GM23338 (cell line): ENCODE results near the gene FAM32A. TPM values are rescaled to one million over a fixed set of nuclear protein-coding genes. Genes with fewer than 3 reads are reported as not detected.

Source experiments
- CREB1 ChIP-seq: fragments of 250-450 bp; sonication (Bioruptor Pico); IDR thresholded peaks from 2 replicates; pipeline ENCODE4 v1.5.0; 2020; ENCODE audit warnings: low read depth, mild to moderate bottlenecking, moderate library complexity
- ETS1 ChIP-seq: IDR thresholded peaks from 2 replicates; pipeline ENCODE4 v1.6.1; 2016; ENCODE audit warnings: antibody characterized with exemption
- EZH2 ChIP-seq: fragments of 200-600 bp; sonication (generic); IDR thresholded peaks from one replicate; pipeline ENCODE4 v1.8.0; 2017; ENCODE audit warnings: antibody characterized with exemption, mild to moderate bottlenecking, low read depth; ENCODE audit not compliant: unreplicated experiment
- JUNB ChIP-seq: IDR thresholded peaks from one replicate; pipeline ENCODE4 v1.6.1; 2016; ENCODE audit warnings: antibody characterized with exemption; ENCODE audit not compliant: unreplicated experiment
- REST ChIP-seq: IDR thresholded peaks from one replicate; pipeline ENCODE4 v1.6.1; 2018; ENCODE audit warnings: antibody characterized with exemption; ENCODE audit not compliant: unreplicated experiment
- STAT1 ChIP-seq: IDR thresholded peaks from one replicate; pipeline ENCODE4 v1.6.1; 2016; ENCODE audit warnings: antibody characterized with exemption; ENCODE audit not compliant: unreplicated experiment
- ZNF462 ChIP-seq: fragments of 250-450 bp; sonication (Bioruptor Pico); IDR thresholded peaks from 2 replicates; pipeline ENCODE4 v1.5.0; 2020; ENCODE audit warnings: mild to moderate bottlenecking, moderate library complexity
- polyA plus RNA-seq: library from polyadenylated mRNA; unstranded; fragments of >200 nt; fragmentation: Nextera tagmentation; extraction: Ambion mirVana; gene quantifications from 2 replicates; pipeline ENCODE4 v1.2.1, GENCODE V29; 2016
- total RNA-seq: library from RNA; depleted of rRNA; stranded (reverse); fragments of >200 nt; shearing (Covaris generic); gene quantifications from 2 replicates; pipeline ENCODE4 v1.2.3, GENCODE V29; 2014

FAM32A gene
- total and polyA plus RNA-seq, 2 experiments from 2014 or later, result 58.2 to 67.3 TPM

GRCh38 chr19:16218851-16219250, 33.6 kb downstream of the FAM32A start (continued):
- TF ChIP-seq ZNF462 (CRISPR knock-in tag) (no peak), REST (no peak), ETS1 (no peak), EZH2 (no peak), CREB1 (CRISPR knock-in tag) (no peak), JUNB (no peak), STAT1 (no peak)
